ENCODE measurements around the gene ANK2.

Gene ANK2

GRCh38 chr4:113293674-113294073 is 244.2 kb downstream of the ANK2 start:
- DNase-seq = no peak

GRCh38 chr4:113294908-113295307 is 245.5 kb downstream of the ANK2 start:
- DNase-seq = no peak

GRCh38 chr4:113300471-113300928 is 251.0 kb downstream of the ANK2 start:
- no peak for DNase-seq

GRCh38 chr4:113302051-113302450 is 252.6 kb downstream of the ANK2 start:
- DNase-seq = no peak

GRCh38 chr4:113303315-113303714 is 253.9 kb downstream of the ANK2 start:
- no peak for DNase-seq

DNA sequence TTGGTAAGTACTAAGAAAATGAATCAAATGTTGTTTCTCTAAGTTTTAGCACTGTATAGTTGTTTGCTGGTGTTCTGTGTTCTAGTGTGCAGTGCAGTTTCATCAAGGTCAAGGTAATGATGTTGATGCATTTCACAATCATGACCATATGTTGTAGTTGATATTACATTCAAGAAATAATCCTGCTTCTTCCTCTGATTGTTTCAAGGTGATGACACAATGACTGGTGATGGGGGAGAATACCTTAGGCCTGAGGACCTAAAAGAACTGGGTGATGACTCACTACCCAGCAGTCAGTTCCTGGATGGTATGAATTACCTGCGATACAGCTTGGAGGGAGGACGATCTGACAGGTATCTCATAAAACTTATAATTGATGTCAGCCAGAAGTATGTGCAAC is 261.6 kb downstream of the ANK2 start:
- no peak for DNase-seq

GRCh38 chr4:113312529-113312928 is 263.1 kb downstream of the ANK2 start:
- no peak for DNase-seq

GRCh38 chr4:113314426-113314825 is 265.0 kb downstream of the ANK2 start:
- no peak for DNase-seq

DNA sequence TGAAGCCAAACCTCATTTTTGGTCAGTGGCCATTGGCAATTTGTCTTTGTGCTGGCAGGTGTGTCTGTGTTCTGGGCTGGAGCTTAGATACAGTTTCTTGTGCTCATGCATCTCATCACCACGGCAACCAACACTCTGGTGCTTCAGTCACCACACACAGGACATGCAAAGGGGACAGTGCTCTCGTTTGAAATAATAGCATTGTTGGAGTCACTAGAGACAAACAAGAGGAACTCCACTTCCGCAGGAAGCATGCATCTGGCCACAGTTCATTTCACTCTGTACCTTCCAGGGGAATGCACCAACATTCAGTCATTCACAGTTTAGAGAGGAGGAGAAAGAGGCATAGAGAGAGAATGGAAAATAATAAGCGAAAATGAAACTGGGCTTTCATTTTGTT is 267.4 kb downstream of the ANK2 start:
- DNase-seq = no peak

GRCh38 chr4:113317523-113317922 is 268.1 kb downstream of the ANK2 start:
- no peak for DNase-seq

DNA sequence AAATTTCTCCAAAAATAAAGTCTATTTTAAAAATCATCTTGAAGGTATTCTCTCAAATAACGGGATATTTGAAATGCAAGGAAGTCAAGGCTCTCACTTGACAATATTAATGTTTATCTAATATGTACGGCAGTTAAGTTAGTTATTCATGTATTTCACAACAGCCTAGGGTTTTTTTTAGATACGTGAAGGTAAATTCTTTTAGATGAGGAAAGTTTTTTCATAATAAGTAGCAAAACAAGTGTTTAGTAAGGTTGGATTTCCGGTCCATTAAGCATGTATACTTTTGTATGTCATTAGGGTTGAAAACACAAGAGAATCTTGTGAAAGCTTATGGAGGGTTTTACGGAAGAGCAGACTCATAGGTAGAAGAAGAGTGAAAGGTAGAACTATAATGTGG is 273.3 kb downstream of the ANK2 start:
- no peak for DNase-seq

DNA sequence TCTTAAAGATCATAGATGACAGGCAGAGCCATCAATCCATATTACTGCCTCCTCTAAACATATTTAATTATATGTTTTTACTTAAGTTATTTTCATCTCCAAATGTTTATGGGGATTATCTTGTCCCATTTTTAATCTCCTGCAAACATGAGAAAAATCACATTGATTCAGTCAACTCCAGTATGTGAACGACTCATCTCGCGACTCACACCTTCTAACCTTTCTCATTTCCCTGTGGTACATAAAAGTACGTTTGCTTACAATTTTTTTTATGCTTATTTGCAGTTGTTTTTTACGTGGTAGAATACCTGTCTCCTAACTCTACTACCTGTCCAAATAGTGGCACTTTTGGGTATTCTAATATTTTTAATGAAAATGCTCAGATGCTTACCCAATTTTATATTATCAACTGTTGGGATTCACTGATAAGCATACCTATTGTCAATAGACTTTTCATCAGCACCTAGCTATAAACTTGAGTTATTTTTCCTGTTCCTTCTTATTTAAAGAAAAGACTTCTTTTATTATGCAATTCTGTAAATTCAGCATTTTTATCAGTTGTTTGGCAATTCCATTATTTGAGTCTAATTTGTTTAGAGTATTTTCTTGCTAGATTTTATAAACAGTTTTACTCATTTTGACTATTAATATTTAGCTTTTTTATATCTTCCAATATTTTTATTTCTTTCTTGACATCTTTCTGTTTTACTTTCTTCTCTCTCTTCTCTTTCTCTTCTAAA is 276.6 kb downstream of the ANK2 start:
- no peak for DNase-seq

- DNase-seq = no peak
These were observed 278.0 kb downstream of the ANK2 start for GRCh38 chr4:113327494-113327893.

GRCh38 chr4:113328514-113328913 is 279.1 kb downstream of the ANK2 start:
- no peak for DNase-seq

- DNase-seq = no peak
These were observed 280.7 kb downstream of the ANK2 start for GRCh38 chr4:113330200-113330599.

DNA sequence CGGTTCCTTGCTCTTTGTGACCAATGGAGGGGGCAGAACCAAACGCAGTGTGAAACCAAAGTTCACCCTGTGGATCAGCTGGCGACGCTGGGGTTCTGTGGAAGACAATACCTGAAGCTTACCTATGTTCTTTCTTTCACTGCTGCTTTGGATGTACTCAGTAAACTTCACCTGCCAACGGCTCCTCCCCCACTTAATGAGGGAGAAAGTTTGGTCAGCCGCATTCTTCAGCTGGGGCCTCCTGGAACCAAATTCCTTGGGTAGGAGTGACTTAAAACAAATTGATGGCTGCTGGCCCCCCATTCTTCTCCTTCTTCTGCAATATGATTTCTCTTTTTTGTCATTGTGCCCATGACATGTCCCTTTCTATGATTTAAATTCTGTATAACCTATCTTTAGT is 282.4 kb downstream of the ANK2 start:
- DNase-seq = no peak

DNA sequence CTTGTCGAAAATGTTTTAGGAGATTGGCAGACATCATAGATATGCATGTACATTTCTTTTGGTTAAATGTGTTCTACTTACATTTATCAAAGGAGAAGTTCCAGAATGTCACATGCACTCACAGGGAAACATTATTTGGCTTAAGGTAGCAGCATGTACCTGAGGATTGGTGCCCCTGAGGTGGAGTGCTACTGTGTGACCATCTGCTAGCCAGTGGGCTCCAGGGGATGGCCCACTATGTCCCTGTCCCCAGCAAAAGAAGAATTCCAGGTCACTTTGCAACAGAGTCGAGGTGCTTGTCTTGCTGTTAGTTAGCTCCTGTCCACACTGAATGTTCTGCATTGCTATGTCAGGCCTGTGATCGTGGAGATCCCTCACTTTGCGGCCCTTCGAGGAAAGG is 283.2 kb downstream of the ANK2 start:
- no peak for DNase-seq

DNA sequence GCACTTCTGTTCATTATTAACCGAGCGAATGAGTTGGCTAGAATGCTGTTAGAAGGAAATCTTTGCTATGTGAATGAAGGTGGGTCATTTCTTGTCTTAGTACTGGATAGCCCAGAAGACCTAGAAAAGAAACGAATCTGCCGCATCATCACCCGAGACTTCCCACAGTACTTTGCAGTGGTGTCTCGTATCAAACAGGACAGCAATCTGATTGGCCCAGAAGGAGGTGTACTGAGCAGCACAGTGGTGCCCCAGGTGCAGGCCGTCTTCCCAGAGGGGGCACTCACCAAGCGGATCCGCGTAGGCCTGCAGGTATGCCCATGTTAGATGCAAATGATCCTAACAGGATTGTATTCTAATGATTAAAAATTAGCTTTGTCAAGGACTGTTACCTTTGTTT is 286.3 kb downstream of the ANK2 start:
- no peak for DNase-seq

- DNase-seq = no peak
These were observed 287.1 kb downstream of the ANK2 start for GRCh38 chr4:113336556-113336955.

GRCh38 chr4:113339430-113339813 is 290.0 kb downstream of the ANK2 start:
- no peak for DNase-seq

- no peak for DNase-seq
These were observed 294.6 kb downstream of the ANK2 start for GRCh38 chr4:113344100-113344499.

DNA sequence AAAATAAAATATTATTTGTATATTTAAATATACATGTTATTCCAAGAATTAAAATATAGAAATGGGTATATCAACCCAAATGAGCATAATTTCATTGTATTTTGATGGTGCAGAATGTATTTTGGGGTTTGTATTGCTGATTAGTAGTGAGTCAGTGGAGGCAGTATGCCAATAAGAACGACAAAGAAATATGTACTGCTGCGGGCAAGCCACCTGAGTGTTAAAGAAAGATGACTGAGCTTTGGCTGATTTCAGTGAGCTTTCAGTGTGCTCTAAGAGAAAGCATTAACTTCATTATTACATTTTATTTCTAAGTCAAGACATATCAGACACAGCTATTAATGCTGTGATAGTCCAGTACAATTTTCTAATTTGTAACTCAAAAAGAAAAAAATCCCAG is 297.8 kb downstream of the ANK2 start:
- DNase-seq = no peak

DNA sequence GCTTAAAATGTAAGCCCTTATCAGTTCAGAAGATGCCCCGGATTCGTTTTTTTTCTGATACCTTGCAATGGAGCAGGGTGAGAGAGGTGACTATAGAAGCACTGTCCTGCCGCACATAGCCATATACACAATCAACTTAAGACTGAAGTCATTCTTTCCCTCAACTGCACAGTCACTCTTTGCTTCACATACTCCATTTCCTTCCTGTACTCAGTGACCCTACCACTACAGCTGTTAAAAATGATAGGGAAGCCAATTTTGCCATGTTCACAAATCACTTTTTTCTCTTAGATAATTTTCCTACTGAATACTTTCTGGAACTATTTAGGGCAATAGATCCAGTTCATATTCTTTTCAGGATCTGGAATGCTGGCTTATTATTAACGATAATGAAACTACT is 300.0 kb downstream of the ANK2 start:
- no peak for DNase-seq

GRCh38 chr4:113350576-113350975 is 301.1 kb downstream of the ANK2 start:
- DNase-seq = no peak
